ENCODE measurements around the gene PRKCA.

PRKCA gene

GRCh38 chr17:66783656-66784381 lies 481.4 kb downstream of the PRKCA start:
- no peak overlapping the region for H3K27ac ChIP-seq (replicated peaks)
- H3K4me3 ChIP-seq (replicated peaks; ENCODE audit: insufficient read depth, low read length) = no peak overlapping the region
- TF ChIP-seq GABPA (IDR thresholded peaks at IDR 0.05; ENCODE audit: low read depth) = no peak
- TF ChIP-seq, protein P1, sequence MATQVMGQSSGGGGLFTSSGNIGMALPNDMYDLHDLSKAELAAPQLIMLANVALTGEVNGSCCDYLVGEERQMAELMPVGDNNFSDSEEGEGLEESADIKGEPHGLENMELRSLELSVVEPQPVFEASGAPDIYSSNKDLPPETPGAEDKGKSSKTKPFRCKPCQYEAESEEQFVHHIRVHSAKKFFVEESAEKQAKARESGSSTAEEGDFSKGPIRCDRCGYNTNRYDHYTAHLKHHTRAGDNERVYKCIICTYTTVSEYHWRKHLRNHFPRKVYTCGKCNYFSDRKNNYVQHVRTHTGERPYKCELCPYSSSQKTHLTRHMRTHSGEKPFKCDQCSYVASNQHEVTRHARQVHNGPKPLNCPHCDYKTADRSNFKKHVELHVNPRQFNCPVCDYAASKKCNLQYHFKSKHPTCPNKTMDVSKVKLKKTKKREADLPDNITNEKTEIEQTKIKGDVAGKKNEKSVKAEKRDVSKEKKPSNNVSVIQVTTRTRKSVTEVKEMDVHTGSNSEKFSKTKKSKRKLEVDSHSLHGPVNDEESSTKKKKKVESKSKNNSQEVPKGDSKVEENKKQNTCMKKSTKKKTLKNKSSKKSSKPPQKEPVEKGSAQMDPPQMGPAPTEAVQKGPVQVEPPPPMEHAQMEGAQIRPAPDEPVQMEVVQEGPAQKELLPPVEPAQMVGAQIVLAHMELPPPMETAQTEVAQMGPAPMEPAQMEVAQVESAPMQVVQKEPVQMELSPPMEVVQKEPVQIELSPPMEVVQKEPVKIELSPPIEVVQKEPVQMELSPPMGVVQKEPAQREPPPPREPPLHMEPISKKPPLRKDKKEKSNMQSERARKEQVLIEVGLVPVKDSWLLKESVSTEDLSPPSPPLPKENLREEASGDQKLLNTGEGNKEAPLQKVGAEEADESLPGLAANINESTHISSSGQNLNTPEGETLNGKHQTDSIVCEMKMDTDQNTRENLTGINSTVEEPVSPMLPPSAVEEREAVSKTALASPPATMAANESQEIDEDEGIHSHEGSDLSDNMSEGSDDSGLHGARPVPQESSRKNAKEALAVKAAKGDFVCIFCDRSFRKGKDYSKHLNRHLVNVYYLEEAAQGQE (IDR thresholded peaks at IDR 0.05; ENCODE audit: insufficient replicate concordance, low read depth) = no peak
- no peak for TF ChIP-seq CTCF (IDR thresholded peaks at IDR 0.05; ENCODE audit: insufficient read depth, low read length)
- TF ChIP-seq SPI1 (IDR thresholded peaks at IDR 0.05; ENCODE audit: borderline replicate concordance, low read depth) = no peak
- no peak for TF ChIP-seq POLR2AphosphoS5 (IDR thresholded peaks at IDR 0.05; ENCODE audit: low read depth)
- no peak for DNase-seq (ENCODE audit: low read depth in 1 of 2, low spot score in 1 of 2)
- no peaks in the 10 kb centered on the region for H3K27me3 ChIP-seq (ENCODE audit: insufficient read depth, poor library complexity, severe bottlenecking)

GRCh38 chr17:66784621-66785364 lies 482.4 kb downstream of the PRKCA start:
- DNase-seq (ENCODE audit: low read depth in 1 of 2, low spot score in 1 of 2) = no peak

More at GRCh38 chr17:66784621-66785364, 482.4 kb downstream of the PRKCA start:
- no peak overlapping the region for H3K27ac ChIP-seq (replicated peaks)
- no peaks in the 10 kb centered on the region for H3K27me3 ChIP-seq (ENCODE audit: insufficient read depth, poor library complexity, severe bottlenecking)
- TF ChIP-seq CTCF (IDR thresholded peaks at IDR 0.05; ENCODE audit: insufficient read depth, low read length) (no peak), POLR2AphosphoS5 (IDR thresholded peaks at IDR 0.05; ENCODE audit: low read depth) (no peak), GABPA (IDR thresholded peaks at IDR 0.05; ENCODE audit: low read depth) (no peak), SPI1 (IDR thresholded peaks at IDR 0.05; ENCODE audit: borderline replicate concordance, low read depth) (no peak)
- TF ChIP-seq, protein P1 (IDR thresholded peaks at IDR 0.05; ENCODE audit: insufficient replicate concordance, low read depth) = no peak
- H3K4me3 ChIP-seq (replicated peaks; ENCODE audit: insufficient read depth, low read length) = no peak overlapping the region

Data from HL-60 (cell line).